Breast epithelium (tissue), 4 donors: ENCODE measurements around the gene MAP7. TPM values are rescaled to one million over a fixed set of nuclear protein-coding genes. Genes with fewer than 3 reads are reported as not detected.

ENCODE experiments used
- DNase-seq, 2 donors: peaks; one replicate each; pipeline ENCODE4 v3.0.0-alpha.2; 2019; ENCODE audit warnings: low spot score in 2 of 2
- H3K27ac ChIP-seq, 2 donors: fragments of 200-600 bp; sonication (generic) in 1 of 2; one replicate each; pipeline ENCODE4 v1.5.1; 2016 to 2019; ENCODE audit warnings: mild to moderate bottlenecking in 1 of 2
- H3K27me3 ChIP-seq, 2 donors: fragments of 200-600 bp; sonication (generic) in 1 of 2; one replicate each; pipeline versions ENCODE4 v1.5.1 to v1.6.0; 2017 to 2019; ENCODE audit warnings: control low read depth in 1 of 2, mild to moderate bottlenecking in 1 of 2
- H3K36me3 ChIP-seq: fragments of 200-600 bp; one replicate; pipeline ENCODE4 v1.5.1; 2019
- H3K4me1 ChIP-seq, 2 donors: fragments of 200-600 bp; sonication (generic); one replicate each; pipeline ENCODE4 v1.5.1; 2016 to 2019; ENCODE audit warnings: control low read depth in 1 of 2
- H3K4me3 ChIP-seq, 3 donors: fragments of 200-600 bp; sonication (generic); 1 replicate in 2 of 3; 2 replicates in 1 of 3; pipeline ENCODE4 v1.5.1; 2016 to 2019; ENCODE audit warnings: mild to moderate bottlenecking in 3 of 3, moderate library complexity in 2 of 3
- H3K9me3 ChIP-seq, 2 donors: fragments of 200-600 bp; sonication (generic) in 1 of 2; one replicate each; pipeline ENCODE4 v1.5.1; 2016 to 2019; ENCODE audit warnings: control low read depth in 1 of 2
- POLR2A ChIP-seq: fragments of 450-650 bp; IDR thresholded peaks from one replicate; pipeline ENCODE4 v1.6.1; 2016; ENCODE audit warnings: antibody characterized with exemption, mild to moderate bottlenecking, moderate library complexity
- POLR2AphosphoS5 ChIP-seq, 3 donors: sonication (generic); formaldehyde crosslinking; IDR thresholded peaks; one replicate each; pipeline ENCODE4 v1.6.1; 2017; ENCODE audit warnings: antibody characterized with exemption in 3 of 3
- intact Hi-C: fragments of 100-400 bp; cut with DNase I; formaldehyde crosslinking; loops from one replicate; pipeline ENCODE4 v1.15.1; 2023; ENCODE audit warnings: low total_unique reads
- total RNA-seq, 3 donors: library from RNA; depleted of rRNA; stranded (reverse); fragments of >200 nt; gene quantifications; one replicate each; pipeline ENCODE4 v1.1.0, GENCODE V29; 2016
- TF ChIP-seq, protein P1 (sequence below), 3 donors: fragments of 450-650 bp; IDR thresholded peaks; one replicate each; pipeline ENCODE4 v1.5.1; 2016 to 2017; ENCODE audit warnings: antibody characterized with exemption in 3 of 3, mild to moderate bottlenecking in 3 of 3, moderate library complexity in 3 of 3

Gene MAP7
- total RNA-seq, 3 donors from 2014 or later, result 14.2 to 42.4 (median 16.4) TPM

DNA sequence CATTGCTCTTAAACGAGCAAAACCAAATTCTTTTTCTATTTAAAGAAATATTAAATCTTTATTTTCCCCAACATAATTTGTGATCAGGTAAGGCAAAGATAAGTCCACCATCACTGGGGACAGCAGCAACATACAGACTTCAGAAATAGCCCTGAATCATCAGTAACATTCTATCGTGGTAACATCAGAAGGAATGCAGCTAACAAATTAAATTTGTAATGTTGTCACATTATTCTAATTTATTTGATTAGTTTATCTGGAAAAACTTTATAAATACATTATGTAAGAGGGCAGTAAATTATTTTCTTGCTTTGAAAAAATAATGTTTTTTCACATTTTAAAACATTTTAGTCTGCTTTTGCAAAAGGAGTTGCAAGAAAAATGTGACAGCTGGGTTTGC, 206.9 kb downstream of the MAP7 start:
- DNase-seq, result no peak
- intact Hi-C loops, result no loop called here

DNA sequence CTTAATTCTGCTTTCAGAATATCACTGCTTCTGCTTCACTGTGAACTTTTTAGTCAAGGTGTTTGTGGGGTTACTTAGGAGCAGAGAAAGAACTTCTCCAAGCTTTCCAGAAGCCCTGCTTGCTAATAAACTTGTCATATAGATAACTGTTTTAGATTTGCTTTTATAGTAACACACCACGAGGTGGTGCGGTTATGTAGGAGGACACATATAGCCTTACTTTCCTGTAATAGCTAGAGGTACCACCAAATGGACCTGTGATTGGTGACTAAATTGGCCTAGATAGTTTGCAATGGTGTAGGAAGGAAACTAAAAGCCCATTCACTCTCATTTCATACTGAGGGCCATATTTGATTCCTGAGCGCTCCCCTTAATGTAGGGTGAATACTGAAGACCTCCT, 208.3 kb downstream of the MAP7 start:
- H3K4me1 ChIP-seq, result no peaks in the 10 kb centered on the region
- H3K36me3 ChIP-seq, result no peaks in the 10 kb centered on the region
- no peaks in the 10 kb centered on the region for H3K9me3 ChIP-seq
- no peak overlapping the region for H3K27ac ChIP-seq
- TF ChIP-seq POLR2AphosphoS5 (IDR thresholded peaks at IDR 0.05) (no peak), POLR2A (no peak)
- TF ChIP-seq, protein P1, sequence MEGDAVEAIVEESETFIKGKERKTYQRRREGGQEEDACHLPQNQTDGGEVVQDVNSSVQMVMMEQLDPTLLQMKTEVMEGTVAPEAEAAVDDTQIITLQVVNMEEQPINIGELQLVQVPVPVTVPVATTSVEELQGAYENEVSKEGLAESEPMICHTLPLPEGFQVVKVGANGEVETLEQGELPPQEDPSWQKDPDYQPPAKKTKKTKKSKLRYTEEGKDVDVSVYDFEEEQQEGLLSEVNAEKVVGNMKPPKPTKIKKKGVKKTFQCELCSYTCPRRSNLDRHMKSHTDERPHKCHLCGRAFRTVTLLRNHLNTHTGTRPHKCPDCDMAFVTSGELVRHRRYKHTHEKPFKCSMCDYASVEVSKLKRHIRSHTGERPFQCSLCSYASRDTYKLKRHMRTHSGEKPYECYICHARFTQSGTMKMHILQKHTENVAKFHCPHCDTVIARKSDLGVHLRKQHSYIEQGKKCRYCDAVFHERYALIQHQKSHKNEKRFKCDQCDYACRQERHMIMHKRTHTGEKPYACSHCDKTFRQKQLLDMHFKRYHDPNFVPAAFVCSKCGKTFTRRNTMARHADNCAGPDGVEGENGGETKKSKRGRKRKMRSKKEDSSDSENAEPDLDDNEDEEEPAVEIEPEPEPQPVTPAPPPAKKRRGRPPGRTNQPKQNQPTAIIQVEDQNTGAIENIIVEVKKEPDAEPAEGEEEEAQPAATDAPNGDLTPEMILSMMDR (IDR thresholded peaks at IDR 0.05), result no peak
- DNase-seq, result no peak
- intact Hi-C loops, result no loop called here
- H3K4me3 ChIP-seq, result no peak overlapping the region
- H3K27me3 ChIP-seq, result no peaks in the 10 kb centered on the region

More for the DNA sequence above, 206.9 kb downstream of the MAP7 start:
- no peaks in the 10 kb centered on the region for H3K27me3 ChIP-seq
- H3K4me3 ChIP-seq, result no peak overlapping the region
- no peaks in the 10 kb centered on the region for H3K4me1 ChIP-seq
- no peaks in the 10 kb centered on the region for H3K36me3 ChIP-seq
- H3K27ac ChIP-seq, result no peak overlapping the region
- H3K9me3 ChIP-seq, result no peaks in the 10 kb centered on the region
- TF ChIP-seq POLR2A, result no peak
- TF ChIP-seq, protein P1 (IDR thresholded peaks at IDR 0.05), result no peak
- TF ChIP-seq POLR2AphosphoS5 (IDR thresholded peaks at IDR 0.05), result no peak

DNA sequence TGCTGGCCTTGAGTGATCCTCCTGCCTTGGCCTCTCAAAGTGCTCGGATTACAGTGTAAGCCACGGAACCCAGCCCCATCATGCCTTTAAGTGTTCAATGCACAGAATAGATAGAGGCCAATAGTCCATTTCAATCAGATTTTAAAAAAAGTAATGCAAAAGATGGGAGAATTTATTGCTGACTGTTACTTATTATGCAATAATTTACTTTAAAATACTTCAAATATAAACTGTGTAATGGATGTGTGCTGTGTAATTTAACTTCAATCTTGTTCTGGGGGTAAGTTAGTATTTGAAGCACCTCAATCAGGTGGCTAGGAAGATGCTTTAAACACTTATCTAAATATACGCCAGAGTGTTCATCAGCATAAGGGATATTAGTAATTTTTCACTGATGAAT, 208.9 kb downstream of the MAP7 start:
- intact Hi-C loops, result no loop called here
- Histone ChIP-seq H3K27me3 (no peaks in the 10 kb centered on the region), H3K4me1 (no peaks in the 10 kb centered on the region), H3K4me3 (no peak overlapping the region), H3K9me3 (no peaks in the 10 kb centered on the region), H3K27ac (no peak overlapping the region), H3K36me3 (no peaks in the 10 kb centered on the region)
- no peak for DNase-seq
- TF ChIP-seq POLR2AphosphoS5 (IDR thresholded peaks at IDR 0.05) (no peak), POLR2A (no peak)
- TF ChIP-seq, protein P1 (IDR thresholded peaks at IDR 0.05), result no peak

DNA sequence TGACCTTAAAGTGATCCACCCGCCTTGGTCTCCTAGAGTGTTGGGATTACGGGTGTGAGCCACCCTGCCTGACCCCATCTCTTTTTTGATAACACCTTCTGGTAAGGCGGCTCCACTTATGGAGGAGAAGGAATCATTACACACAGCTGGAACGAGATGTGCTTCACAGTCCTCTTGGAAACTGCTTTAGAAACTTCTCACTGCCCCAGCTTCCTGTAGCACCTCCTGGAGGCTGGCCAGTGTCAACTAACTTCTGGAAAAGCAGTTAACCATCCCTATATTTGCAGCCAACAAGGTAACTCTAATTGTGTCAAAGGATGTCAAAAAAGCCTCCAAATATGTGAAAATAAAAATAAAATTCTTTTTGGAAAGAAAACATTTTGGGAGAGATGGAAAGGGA, 211.7 kb downstream of the MAP7 start:
- TF ChIP-seq POLR2A (no peak), POLR2AphosphoS5 (IDR thresholded peaks at IDR 0.05) (no peak)
- TF ChIP-seq, protein P1 (IDR thresholded peaks at IDR 0.05), result no peak
- H3K27me3 ChIP-seq, result no peaks in the 10 kb centered on the region
- H3K9me3 ChIP-seq, result no peaks in the 10 kb centered on the region
- H3K4me3 ChIP-seq, result no peak overlapping the region
- no peaks in the 10 kb centered on the region for H3K36me3 ChIP-seq
- no peak overlapping the region for H3K27ac ChIP-seq
- DNase-seq, result no peak
- no peaks in the 10 kb centered on the region for H3K4me1 ChIP-seq
- intact Hi-C loops, result no loop called here

DNA sequence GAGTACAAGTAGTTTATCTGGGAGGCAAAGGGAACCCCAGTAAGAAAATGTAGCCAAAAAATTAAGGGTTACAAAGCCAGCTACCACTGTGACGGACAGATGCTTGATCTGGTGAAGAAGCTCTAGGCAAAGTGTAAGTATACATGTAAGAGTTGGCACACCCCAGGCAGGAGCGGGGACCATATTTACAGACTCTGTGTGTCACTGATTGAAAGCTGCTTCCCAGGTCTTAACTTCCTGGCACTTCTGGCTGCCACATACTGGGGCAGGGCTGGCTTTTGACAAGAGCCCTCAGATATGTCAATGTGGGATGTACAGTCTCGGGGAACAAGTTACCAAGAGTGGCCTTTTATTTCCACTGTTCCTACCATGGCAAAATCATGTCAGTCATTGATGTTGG, 212.6 kb downstream of the MAP7 start:
- intact Hi-C loops, result no loop called here
- no peaks in the 10 kb centered on the region for H3K36me3 ChIP-seq

More for the DNA sequence above, 212.6 kb downstream of the MAP7 start:
- H3K27ac ChIP-seq, result no peak overlapping the region
- H3K9me3 ChIP-seq, result no peaks in the 10 kb centered on the region
- no peaks in the 10 kb centered on the region for H3K4me1 ChIP-seq
- no peak overlapping the region for H3K4me3 ChIP-seq
- H3K27me3 ChIP-seq, result no peaks in the 10 kb centered on the region
- TF ChIP-seq, protein P1 (IDR thresholded peaks at IDR 0.05), result no peak
- no peak for TF ChIP-seq POLR2AphosphoS5 (IDR thresholded peaks at IDR 0.05)
- DNase-seq, result no peak
